Esophagus squamous epithelium (tissue), 5 donors: ENCODE measurements around the gene LNP1. TPM values are rescaled to one million over a fixed set of nuclear protein-coding genes. Genes with fewer than 3 reads are reported as not detected.

Source experiments
- DNase-seq: peaks from one replicate; lab custom pipeline; 2025; lab: John Stamatoyannopoulos, UW
- H3K27ac ChIP-seq, 4 donors: fragments of 200-600 bp; sonication (generic); one replicate each; pipeline ENCODE4 v1.5.1; 2016 to 2019; ENCODE audit warnings: mild to moderate bottlenecking in 1 of 4
- H3K27me3 ChIP-seq, 4 donors: fragments of 200-600 bp; sonication (generic); 1 replicate in 3 of 4; 2 replicates in 1 of 4; pipeline versions ENCODE4 v1.5.1 to v1.6.0; 2017 to 2021; ENCODE audit warnings: antibody characterized with exemption in 1 of 4
- H3K36me3 ChIP-seq, 3 donors: fragments of 200-600 bp; sonication (generic); one replicate each; pipeline ENCODE4 v1.5.1; 2016 to 2019
- H3K4me1 ChIP-seq, 3 donors: fragments of 200-600 bp; sonication (generic); one replicate each; pipeline ENCODE4 v1.5.1; 2017 to 2019
- H3K4me3 ChIP-seq, 4 donors: fragments of 200-600 bp; sonication (generic); 1 replicate in 3 of 4; 2 replicates in 1 of 4; pipeline ENCODE4 v1.5.1; 2016 to 2019; ENCODE audit warnings: mild to moderate bottlenecking in 2 of 4, moderate library complexity in 1 of 4
- H3K9me3 ChIP-seq, 3 donors: fragments of 200-600 bp; sonication (generic); one replicate each; pipeline ENCODE4 v1.5.1; 2016 to 2019
- POLR2A ChIP-seq, 4 donors: fragments of 450-650 bp; IDR thresholded peaks; one replicate each; pipeline ENCODE4 v1.6.1; 2017; ENCODE audit warnings: antibody characterized with exemption in 4 of 4, mild to moderate bottlenecking in 4 of 4, moderate library complexity in 3 of 4
- WGBS, 2 donors: methylation state at CpG; one replicate each; pipeline ENCODE4 v1.1.5; 2018; 5-methylcytosine and 5-hydroxymethylcytosine counted together
- intact Hi-C: fragments of 100-400 bp; cut with DNase I; formaldehyde crosslinking; loops from one replicate; pipeline ENCODE4 v1.15.0; 2022
- total RNA-seq, 4 donors: library from RNA; depleted of rRNA; stranded (reverse); fragments of >200 nt; gene quantifications; one replicate each; pipeline ENCODE4 v1.1.0, GENCODE V29; 2016
- TF ChIP-seq, protein P1 (sequence below), 6 experiments: fragments of 450-650 bp in 4 of 6; fragments of 200-600 bp in 2 of 6; sonication (generic) in 2 of 6; IDR thresholded peaks; one replicate each; pipeline ENCODE4 v1.5.1; 2016 to 2019; ENCODE audit warnings: antibody characterized with exemption in 6 of 6, mild to moderate bottlenecking in 4 of 6, moderate library complexity in 4 of 6
- donor health status: DM: yes; HTN: yes; CAD: no.

The LNP1 gene
- total RNA-seq, 4 donors from 2014 or later = 0.31 to 1.5 (median 0.97) TPM

- Histone ChIP-seq H3K36me3 (no peaks in the 10 kb centered on the region), H3K9me3 (no peaks in the 10 kb centered on the region), H3K27me3 (no peaks in the 10 kb centered on the region), H3K4me1 (peaks cover 0 to 8% (median 0%) of the 10 kb centered on the region in 3 donors), H3K4me3 (no peak overlapping the region), H3K27ac (no peak overlapping the region)
- 43 to 48% methylated on average over 5 of the region's 8 CpGs for WGBS, 2 donors
- intact Hi-C loops = no loop called here
- DNase-seq = no peak
- no peak for TF ChIP-seq POLR2A (IDR thresholded peaks at IDR 0.05)
- TF ChIP-seq, protein P1, sequence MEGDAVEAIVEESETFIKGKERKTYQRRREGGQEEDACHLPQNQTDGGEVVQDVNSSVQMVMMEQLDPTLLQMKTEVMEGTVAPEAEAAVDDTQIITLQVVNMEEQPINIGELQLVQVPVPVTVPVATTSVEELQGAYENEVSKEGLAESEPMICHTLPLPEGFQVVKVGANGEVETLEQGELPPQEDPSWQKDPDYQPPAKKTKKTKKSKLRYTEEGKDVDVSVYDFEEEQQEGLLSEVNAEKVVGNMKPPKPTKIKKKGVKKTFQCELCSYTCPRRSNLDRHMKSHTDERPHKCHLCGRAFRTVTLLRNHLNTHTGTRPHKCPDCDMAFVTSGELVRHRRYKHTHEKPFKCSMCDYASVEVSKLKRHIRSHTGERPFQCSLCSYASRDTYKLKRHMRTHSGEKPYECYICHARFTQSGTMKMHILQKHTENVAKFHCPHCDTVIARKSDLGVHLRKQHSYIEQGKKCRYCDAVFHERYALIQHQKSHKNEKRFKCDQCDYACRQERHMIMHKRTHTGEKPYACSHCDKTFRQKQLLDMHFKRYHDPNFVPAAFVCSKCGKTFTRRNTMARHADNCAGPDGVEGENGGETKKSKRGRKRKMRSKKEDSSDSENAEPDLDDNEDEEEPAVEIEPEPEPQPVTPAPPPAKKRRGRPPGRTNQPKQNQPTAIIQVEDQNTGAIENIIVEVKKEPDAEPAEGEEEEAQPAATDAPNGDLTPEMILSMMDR (IDR thresholded peaks at IDR 0.05) = no peak
Measured at GRCh38 chr3:100426067-100426682, 24.8 kb downstream of the LNP1 start.

DNA sequence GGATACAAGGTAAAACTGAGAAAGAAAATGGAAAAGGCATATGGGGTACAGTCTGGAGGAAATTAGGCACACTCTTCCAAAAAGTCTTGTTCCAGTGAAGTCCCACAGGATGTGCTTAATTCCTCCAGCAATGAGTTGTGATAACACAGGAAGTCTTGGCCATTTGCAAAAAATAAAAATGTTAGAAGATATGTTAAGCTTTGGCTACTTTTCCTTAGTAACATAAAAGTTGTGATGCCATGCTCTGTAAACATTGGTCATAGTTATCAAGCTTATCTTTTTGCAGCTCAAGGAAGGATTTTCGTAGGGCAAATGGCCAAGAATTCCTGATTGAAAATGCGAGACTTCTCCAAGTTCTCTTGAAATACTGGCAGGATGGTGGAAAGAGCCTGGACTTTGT lies 26.4 kb downstream of the LNP1 start:
- no peak overlapping the region for H3K27ac ChIP-seq
- TF ChIP-seq, protein P1 (IDR thresholded peaks at IDR 0.05) = no peak
- TF ChIP-seq POLR2A (IDR thresholded peaks at IDR 0.05) = no peak
- no peak for DNase-seq
- H3K4me3 ChIP-seq = no peak overlapping the region
- intact Hi-C loops = no loop called here
- peaks cover 0 to 8% (median 0%) of the 10 kb centered on the region in 3 donors for H3K4me1 ChIP-seq
- H3K27me3 ChIP-seq = no peaks in the 10 kb centered on the region
- 54 to 82% methylated on average over 2 of the region's 2 CpGs for WGBS, 2 donors
- H3K36me3 ChIP-seq = no peaks in the 10 kb centered on the region
- no peaks in the 10 kb centered on the region for H3K9me3 ChIP-seq

GRCh38 chr3:100429187-100429716 lies 27.9 kb downstream of the LNP1 start:
- Histone ChIP-seq H3K9me3 (peaks cover 0 to 4% (median 0%) of the 10 kb centered on the region in 3 donors), H3K4me1 (peaks cover 0 to 8% (median 0%) of the 10 kb centered on the region in 3 donors), H3K27me3 (no peaks in the 10 kb centered on the region), H3K36me3 (no peaks in the 10 kb centered on the region), H3K4me3 (no peak overlapping the region), H3K27ac (no peak overlapping the region)
- DNase-seq = no peak
- TF ChIP-seq, protein P1 (IDR thresholded peaks at IDR 0.05) = no peak
- no peak for TF ChIP-seq POLR2A (IDR thresholded peaks at IDR 0.05)
- intact Hi-C loops = no loop called here
- 74 to 75% methylated on average over 2 of the region's 2 CpGs for whole genome bisulfite sequencing, 2 donors

DNA sequence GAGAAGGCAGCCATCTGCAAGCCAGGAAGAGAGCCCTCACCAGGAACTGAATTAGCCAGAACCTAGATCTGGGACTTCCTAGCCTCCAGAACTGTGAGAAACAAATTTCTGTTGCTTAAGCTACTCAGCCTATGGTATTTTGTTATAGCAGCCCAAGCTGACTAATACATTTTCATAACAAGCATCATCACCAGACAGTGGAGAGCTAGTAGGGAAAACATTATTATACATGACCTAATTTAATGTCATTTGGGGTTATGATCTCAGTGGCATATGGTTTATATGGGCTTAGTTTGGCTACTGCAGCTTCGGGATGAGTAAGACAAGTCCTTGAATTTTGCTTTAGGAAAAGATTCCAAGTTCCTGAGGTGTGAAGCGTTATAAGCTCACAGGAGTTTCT lies 35.6 kb downstream of the LNP1 start:
- DNase-seq = no peak
- Histone ChIP-seq H3K27ac (no peak overlapping the region), H3K36me3 (no peaks in the 10 kb centered on the region), H3K4me1 (no peaks in the 10 kb centered on the region), H3K9me3 (peaks cover 0 to 7% (median 0%) of the 10 kb centered on the region in 3 donors), H3K4me3 (no peak overlapping the region), H3K27me3 (no peaks in the 10 kb centered on the region)
- WGBS, 2 donors = 86 to 87% methylated on average over 2 of the region's 2 CpGs
- intact Hi-C loops = no loop called here
- no peak for TF ChIP-seq POLR2A (IDR thresholded peaks at IDR 0.05)

- Histone ChIP-seq H3K4me1 (no peaks in the 10 kb centered on the region), H3K4me3 (no peak overlapping the region), H3K27ac (no peak overlapping the region), H3K27me3 (no peaks in the 10 kb centered on the region), H3K36me3 (no peaks in the 10 kb centered on the region), H3K9me3 (peaks cover 0 to 7% (median 0%) of the 10 kb centered on the region in 3 donors)
- no peak for DNase-seq
- TF ChIP-seq, protein P1 (IDR thresholded peaks at IDR 0.05) = no peak
- no peak for TF ChIP-seq POLR2A (IDR thresholded peaks at IDR 0.05)
- intact Hi-C loops = no loop called here
- 80 to 83% methylated on average over 3 of the region's 3 CpGs for WGBS, 2 donors
Measured at GRCh38 chr3:100437721-100438622, 36.6 kb downstream of the LNP1 start.
